Right lobe of liver (tissue), 6 donors: ENCODE measurements around the gene TUBA1C. TPM values are rescaled to one million over a fixed set of nuclear protein-coding genes. Genes with fewer than 3 reads are reported as not detected.
"Not testable (repeated sequence)": the region's sequence is repeated elsewhere in the genome, so short reads cannot be mapped to it uniquely, and the experiment has no call there.

Experiments used
- ATAC-seq, 4 donors: fragments of 200-7000 bp; cut with Tn5 transposase; one replicate each; pipeline ENCODE4 v1.9.1; 2020; ENCODE audit warnings: mild to moderate bottlenecking in 4 of 4, moderate library complexity in 4 of 4
- DNase-seq, 3 donors: peaks; one replicate each; pipeline ENCODE4 v3.0.0-alpha.2; 2020
- H3K27ac ChIP-seq, 3 donors: fragments of 200-600 bp; one replicate each; pipeline ENCODE4 v1.8.0; 2022
- H3K27me3 ChIP-seq, 2 donors: fragments of 200-600 bp; one replicate each; pipeline ENCODE4 v1.8.0; 2022
- H3K36me3 ChIP-seq, 4 donors: fragments of 200-600 bp; sonication (generic) in 1 of 4; one replicate each; pipeline versions ENCODE4 v1.5.1 to v1.8.0; 2017 to 2022; ENCODE audit warnings: control low read depth in 1 of 4
- H3K4me1 ChIP-seq, 4 donors: fragments of 200-600 bp; sonication (generic) in 1 of 4; one replicate each; pipeline versions ENCODE4 v1.5.1 to v1.8.0; 2017 to 2022; ENCODE audit warnings: control low read depth in 1 of 4
- H3K4me3 ChIP-seq, 3 donors: fragments of 200-600 bp; one replicate each; pipeline ENCODE4 v1.8.0; 2022
- H3K9me3 ChIP-seq, 4 donors: fragments of 200-600 bp; sonication (generic) in 1 of 4; one replicate each; pipeline versions ENCODE4 v1.5.1 to v1.8.0; 2017 to 2022; ENCODE audit warnings: control low read depth in 1 of 4
- POLR2A ChIP-seq: fragments of 450-650 bp; IDR thresholded peaks from one replicate; pipeline ENCODE4 v1.6.1; 2017; ENCODE audit warnings: antibody characterized with exemption, mild to moderate bottlenecking
- WGBS: methylation state at CpG from one replicate; pipeline ENCODE4 v1.1.6; 2018; ENCODE audit warnings: low coverage, low lambda C conversion rate; ENCODE audit not compliant: insufficient coverage; ENCODE audit errors: missing lambda C conversion rate; 5-methylcytosine and 5-hydroxymethylcytosine counted together
- intact Hi-C, 2 donors: fragments of 100-400 bp; cut with DNase I; formaldehyde crosslinking; loops; one replicate each; pipeline versions ENCODE4 v1.11.2 to v1.14.1; 2022
- total RNA-seq, 6 experiments: library from RNA; depleted of rRNA in 2 of 6; stranded (reverse); fragments of >200 nt in 2 of 6; fragmentation: NEBNext Ultra II Directional in 3 of 6; extraction: Animal tissue kit (Norgen Biotek cat#: 25700) in 3 of 6; gene quantifications; one replicate each; pipeline versions ENCODE4 v1.1.0 to v1.2.4, GENCODE V29; 2016 to 2023
- TF ChIP-seq, protein P1 (sequence below), 4 donors: fragments of 200-600 bp in 3 of 4; fragments of 450-650 bp in 1 of 4; IDR thresholded peaks; one replicate each; pipeline versions ENCODE4 v1.5.1 to v1.8.0; 2016 to 2022; ENCODE audit warnings: antibody characterized with exemption in 4 of 4, mild to moderate bottlenecking in 2 of 4
- donor health status: DM: no; HTN: yes; CAD: no.
- donor health status: DM: no; HTN: no; CAD: no.
- donor health status: DM: no; HTN: no; CAD: no.
- donor health status: DM: no; HTN: yes; CAD: no.
- donor health status: DM: no; HTN: yes; CAD: no.

The TUBA1C gene
- total RNA-seq, 6 experiments from 2014 or later, result 40.6 to 224 (median 68.7) TPM

GRCh38 chr12:49274396-49275069 lies 9.7 kb downstream of the TUBA1C start:
- Histone ChIP-seq H3K9me3 (no peaks in the 10 kb centered on the region), H3K27me3 (no peaks in the 10 kb centered on the region), H3K36me3 (peaks cover 0 to 39% (median 28%) of the 10 kb centered on the region in 4 donors), H3K4me1 (peaks cover 0 to 4% (median 0%) of the 10 kb centered on the region in 4 donors), H3K27ac (no peak overlapping the region), H3K4me3 (no peak overlapping the region)
- ATAC-seq, result no peak
- DNase-seq, result no peak
- intact Hi-C loops, result no loop called here
- WGBS, result 93% methylated on average over 7 of the region's 7 CpGs
- TF ChIP-seq, protein P1, sequence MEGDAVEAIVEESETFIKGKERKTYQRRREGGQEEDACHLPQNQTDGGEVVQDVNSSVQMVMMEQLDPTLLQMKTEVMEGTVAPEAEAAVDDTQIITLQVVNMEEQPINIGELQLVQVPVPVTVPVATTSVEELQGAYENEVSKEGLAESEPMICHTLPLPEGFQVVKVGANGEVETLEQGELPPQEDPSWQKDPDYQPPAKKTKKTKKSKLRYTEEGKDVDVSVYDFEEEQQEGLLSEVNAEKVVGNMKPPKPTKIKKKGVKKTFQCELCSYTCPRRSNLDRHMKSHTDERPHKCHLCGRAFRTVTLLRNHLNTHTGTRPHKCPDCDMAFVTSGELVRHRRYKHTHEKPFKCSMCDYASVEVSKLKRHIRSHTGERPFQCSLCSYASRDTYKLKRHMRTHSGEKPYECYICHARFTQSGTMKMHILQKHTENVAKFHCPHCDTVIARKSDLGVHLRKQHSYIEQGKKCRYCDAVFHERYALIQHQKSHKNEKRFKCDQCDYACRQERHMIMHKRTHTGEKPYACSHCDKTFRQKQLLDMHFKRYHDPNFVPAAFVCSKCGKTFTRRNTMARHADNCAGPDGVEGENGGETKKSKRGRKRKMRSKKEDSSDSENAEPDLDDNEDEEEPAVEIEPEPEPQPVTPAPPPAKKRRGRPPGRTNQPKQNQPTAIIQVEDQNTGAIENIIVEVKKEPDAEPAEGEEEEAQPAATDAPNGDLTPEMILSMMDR (IDR thresholded peaks at IDR 0.05), result no peak
- TF ChIP-seq POLR2A, result no peak

GRCh38 chr12:49276304-49277290 lies 11.7 kb downstream of the TUBA1C start:
- H3K27ac ChIP-seq, result no peak overlapping the region
- no peaks in the 10 kb centered on the region for H3K9me3 ChIP-seq
- intact Hi-C loops, result no loop called here
- 20% methylated on average over 1 of the region's 13 CpGs for WGBS
- peaks cover 0 to 18% (median 9%) of the 10 kb centered on the region in 4 donors for H3K36me3 ChIP-seq
- no peak overlapping the region for H3K4me3 ChIP-seq
- DNase-seq, result no peak
- TF ChIP-seq, protein P1 (IDR thresholded peaks at IDR 0.05), result no peak
- TF ChIP-seq POLR2A, result no peak
- H3K4me1 ChIP-seq, result peaks cover 0 to 4% (median 0%) of the 10 kb centered on the region in 4 donors
- ATAC-seq, result peak in 3 of 4 donors; percentile 15 to 30 (median 16)
- H3K27me3 ChIP-seq, result no peaks in the 10 kb centered on the region

GRCh38 chr12:49277466-49277865 lies 12.6 kb downstream of the TUBA1C start:
- Histone ChIP-seq H3K27ac (no peak overlapping the region), H3K36me3 (peaks cover 0 to 13% (median 4%) of the 10 kb centered on the region in 4 donors), H3K9me3 (no peaks in the 10 kb centered on the region), H3K27me3 (no peaks in the 10 kb centered on the region), H3K4me3 (no peak overlapping the region), H3K4me1 (peaks cover 0 to 4% (median 0%) of the 10 kb centered on the region in 4 donors)
- DNase-seq, result no peak
- no CpG with 5 or more reads among the region's 7 CpGs for WGBS
- peak in 1 of 4 donors; percentile 23 for ATAC-seq
- TF ChIP-seq POLR2A, result no peak
- TF ChIP-seq, protein P1 (IDR thresholded peaks at IDR 0.05), result no peak
- intact Hi-C loops, result no loop called here

DNA sequence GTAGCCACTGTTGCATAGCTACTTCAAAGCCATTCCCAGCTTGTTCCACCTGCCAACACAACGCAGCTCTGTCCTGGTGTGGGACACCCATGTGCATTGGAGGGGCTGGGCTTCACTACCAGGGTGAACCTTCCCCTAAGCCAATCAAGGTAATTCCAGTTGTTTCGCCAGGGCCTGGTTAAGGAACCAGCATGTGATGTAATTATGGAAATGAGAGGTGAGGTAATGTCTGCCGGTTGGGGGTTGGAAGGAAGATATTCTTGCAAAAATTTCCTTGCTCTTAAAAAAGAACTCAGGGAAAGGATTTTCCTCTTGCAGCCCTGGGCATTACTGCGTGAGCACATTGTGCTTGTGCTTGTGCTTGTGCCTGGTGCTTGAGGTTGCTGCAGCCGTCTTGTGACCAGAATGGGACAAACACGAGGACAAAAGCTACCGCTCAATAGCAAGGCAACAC lies 14.9 kb downstream of the TUBA1C start:
- no peak for DNase-seq
- Histone ChIP-seq H3K27me3 (no peaks in the 10 kb centered on the region), H3K27ac (no peak overlapping the region), H3K4me3 (no peak overlapping the region), H3K9me3 (no peaks in the 10 kb centered on the region), H3K36me3 (no peaks in the 10 kb centered on the region), H3K4me1 (peaks cover 0 to 4% (median 0%) of the 10 kb centered on the region in 4 donors)
- intact Hi-C loops, result no loop called here
- 32% methylated on average over 4 of the region's 7 CpGs for WGBS
- ATAC-seq, result peak in 1 of 4 donors; percentile 42
- TF ChIP-seq, protein P1 (IDR thresholded peaks at IDR 0.05), result no peak
- no peak for TF ChIP-seq POLR2A

DNA sequence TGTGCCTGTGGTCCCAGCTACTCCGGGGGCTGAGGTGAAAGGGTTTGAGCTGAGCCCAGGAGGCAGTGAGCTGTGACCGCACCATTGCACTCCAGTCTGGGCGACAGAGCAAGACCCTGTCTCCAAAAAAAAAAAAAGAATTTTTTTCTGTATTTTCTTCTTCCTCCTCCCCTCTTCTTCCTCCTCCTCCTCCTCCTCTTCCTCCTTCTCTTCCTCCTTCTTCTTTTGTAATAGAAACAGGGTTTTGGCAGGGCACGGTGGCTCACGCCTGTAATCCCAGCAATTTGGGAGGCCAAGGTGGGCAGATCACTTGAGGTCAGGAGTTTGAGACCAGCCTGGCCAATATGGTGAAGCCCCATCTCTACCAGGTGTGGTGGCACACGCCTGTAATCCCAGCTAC lies 15.7 kb downstream of the TUBA1C start:
- H3K27ac ChIP-seq, H3K4me1 ChIP-seq, ATAC-seq, intact Hi-C loops, H3K9me3 ChIP-seq, H3K4me3 ChIP-seq, DNase-seq, H3K36me3 ChIP-seq, H3K27me3 ChIP-seq: not testable (repeated sequence)
- WGBS, result 82% methylated on average over 6 of the region's 6 CpGs
